ENCODE results near the gene SOX12.
A peak's percentile ranks its signal among the peaks of the same experiment; 100 is the strongest.
"Not testable (repeated sequence)": the region's sequence is repeated elsewhere in the genome, so short reads cannot be mapped to it uniquely, and the experiment has no call there.

SOX12 gene

DNA sequence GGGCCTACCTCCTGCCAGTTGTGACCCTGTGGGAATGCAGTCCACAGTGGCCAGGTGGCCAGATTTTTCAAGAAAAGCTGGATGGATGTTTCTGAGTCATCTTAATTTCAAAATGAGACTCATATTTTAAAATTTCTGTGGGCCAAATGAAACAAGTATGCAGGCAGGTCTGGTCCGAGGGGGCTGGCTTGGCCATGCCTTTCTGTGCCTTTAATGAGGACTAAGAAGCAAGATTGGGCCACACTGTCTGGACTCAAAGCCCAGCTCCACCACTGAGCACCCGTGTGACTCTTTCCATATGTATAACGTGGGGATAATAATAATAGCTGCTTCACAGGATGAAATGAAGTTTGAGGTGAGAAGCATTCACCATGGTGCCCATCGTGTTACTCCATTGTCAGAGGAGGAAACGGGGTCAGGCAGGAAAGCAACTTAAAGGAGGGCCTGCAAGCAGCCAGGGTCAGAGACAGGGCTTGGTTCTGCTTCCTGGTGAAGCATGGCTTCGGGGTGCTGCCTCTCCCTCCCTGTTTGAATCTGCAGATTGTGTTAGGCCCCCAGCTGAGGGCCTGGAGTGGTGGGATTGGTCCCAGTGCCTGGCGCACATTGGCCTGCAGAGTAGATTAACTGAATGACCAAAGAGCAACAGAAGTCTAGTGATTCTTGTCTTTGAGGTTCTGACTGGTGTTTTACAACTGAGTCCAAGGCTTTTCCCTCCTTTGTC is 3.8 kb downstream of the SOX12 start:
- DNase-seq (ENCODE audit: low read depth, low spot score): no peak

DNA sequence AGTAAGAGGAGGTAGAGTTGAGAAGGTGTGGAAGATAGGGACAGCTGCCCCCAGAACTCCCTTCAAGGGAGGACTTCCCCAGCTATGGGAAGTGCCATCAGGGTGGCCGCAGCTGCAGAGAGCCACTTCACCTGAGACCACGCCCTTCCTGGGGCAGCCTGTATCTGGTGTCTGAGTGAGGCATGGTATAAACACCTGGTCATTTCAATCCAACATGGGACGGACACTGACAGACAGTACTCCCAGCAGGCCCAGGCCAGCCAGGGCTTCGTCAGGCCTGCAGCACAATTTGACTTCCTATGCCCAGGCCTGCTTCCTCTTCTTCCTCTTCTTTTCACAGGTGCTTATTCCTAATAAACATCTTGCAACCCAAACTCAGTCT is 4.5 kb downstream of the SOX12 start:
- DNase-seq (ENCODE audit: low read depth, low spot score): no peak

DNA sequence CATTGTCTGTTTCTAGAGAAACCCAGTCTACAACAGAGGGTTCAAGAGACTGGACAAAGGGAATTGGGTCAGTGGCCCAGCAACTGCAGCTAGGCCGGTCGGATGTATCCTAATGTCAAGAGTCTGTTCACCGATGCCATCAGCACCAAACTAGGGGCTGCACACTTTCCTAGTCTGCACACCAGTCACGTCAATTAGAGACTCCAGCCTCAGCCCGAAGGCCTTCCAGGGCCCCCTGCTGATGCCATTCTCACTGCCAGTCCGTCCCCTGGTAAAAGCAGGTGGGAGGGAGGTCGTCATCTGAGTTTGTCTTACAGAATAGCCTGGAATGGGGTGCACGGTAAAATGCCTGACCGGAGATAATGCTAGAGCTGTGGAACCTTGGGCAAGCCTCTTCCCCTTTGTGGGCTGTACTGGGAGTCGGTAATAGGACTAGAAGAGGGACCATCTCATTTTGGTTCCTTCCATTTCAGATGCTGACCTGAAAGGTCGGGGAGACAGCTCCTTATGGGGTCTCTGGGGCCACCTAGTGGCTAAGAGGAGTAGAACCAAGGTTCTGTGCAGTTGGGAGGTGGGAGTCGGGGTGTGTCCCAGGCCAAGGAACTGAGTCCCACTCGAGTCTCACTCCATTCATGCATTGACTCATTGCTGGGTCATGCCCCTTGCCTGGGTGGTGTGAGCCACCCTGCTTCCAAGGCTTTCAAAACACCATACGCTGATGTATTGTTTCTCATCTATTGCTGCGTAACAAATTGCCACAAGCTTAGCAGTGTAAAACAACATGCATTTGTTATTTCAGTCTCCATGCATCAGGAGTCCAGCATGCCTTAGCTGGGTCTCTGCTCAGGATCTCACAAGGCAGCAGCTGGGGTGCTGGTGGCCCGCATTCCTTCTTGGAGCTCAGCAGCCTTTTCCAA is 5.1 kb downstream of the SOX12 start:
- DNase-seq (ENCODE audit: low read depth, low spot score): peak; percentile 77

DNA sequence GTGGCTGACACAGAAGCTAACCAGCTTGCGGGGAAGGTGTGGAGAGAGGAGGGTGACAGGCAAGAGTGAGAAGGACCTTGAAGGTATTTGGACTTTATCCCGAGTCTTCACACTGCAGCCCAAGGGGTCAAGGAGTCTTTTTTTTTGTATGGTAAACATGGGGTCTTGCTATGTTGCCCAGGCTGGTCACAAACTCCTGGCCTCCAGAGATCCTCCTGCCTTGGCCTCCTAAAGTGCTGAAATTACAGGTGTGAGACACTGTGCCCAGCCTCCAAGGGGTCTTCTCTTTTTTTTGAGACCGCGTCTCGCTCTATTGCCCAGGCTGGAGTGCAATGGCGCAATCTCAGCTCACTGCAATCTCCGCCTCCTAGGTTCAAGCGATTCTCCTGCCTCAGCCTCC is 9.2 kb downstream of the SOX12 start:
- DNase-seq (ENCODE audit: low read depth, low spot score): no peak

DNA sequence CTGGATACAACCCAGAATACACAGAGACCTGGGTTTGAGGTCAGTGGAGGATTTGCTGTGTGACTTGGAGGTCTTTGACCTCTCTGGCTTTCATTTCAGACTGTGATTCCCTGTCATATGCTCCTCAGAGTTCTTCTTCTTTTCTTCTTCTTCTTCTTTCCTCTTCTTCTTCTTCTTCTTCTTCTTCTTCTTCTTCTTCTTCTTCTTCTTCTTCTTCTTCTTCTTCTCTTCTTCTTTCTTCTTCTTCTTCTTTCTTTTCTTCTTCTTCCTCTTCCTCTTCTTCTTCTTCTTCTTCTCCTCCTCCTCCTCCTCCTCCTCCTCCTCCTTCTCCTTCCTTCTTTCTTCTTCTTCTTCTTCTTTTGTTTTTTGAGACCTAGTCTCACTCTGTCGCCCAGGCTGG is 10.7 kb downstream of the SOX12 start:
- not testable (repeated sequence) for DNase-seq (ENCODE audit: low read depth, low spot score)

DNA sequence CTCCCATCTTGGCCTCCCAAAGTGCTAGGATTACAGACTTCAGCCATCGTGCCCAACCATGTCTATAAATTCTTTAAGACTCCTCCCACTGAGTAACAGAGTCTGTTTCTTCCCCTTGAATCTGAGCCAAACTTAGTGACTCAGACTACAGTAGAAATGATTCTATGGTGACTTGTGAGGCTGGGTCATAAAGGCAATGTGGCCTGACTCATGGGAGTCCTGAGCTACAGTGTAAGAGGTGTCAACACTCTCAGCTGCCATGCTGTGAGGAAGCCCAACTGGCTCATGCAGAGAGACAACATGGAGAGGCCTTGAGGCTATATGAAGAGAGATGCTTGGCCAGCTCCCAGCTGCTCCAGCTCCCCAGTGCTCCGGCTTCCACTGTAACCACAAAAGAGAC is 16.3 kb downstream of the SOX12 start:
- DNase-seq (ENCODE audit: low read depth, low spot score): peak; percentile 62

DNA sequence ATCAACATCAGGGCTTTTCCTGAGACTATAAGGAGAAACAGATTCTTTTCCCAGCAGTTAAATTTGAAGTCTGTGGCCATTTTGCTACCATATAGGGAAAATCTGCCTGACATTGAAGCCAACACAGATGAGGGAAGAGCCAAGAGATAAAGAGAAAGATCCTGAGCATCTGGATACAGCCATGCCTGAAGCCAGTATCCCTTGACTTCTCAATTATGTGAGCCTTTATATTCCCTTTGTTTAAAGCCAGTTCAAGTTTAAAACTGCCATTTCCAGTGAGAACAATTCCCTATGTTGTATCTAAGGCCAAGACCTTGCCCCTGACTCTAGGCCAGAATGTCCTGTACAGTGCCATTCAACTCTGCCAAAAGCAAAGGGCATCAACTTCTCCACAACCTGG is 17.8 kb downstream of the SOX12 start:
- no peak for DNase-seq (ENCODE audit: low read depth, low spot score)

DNA sequence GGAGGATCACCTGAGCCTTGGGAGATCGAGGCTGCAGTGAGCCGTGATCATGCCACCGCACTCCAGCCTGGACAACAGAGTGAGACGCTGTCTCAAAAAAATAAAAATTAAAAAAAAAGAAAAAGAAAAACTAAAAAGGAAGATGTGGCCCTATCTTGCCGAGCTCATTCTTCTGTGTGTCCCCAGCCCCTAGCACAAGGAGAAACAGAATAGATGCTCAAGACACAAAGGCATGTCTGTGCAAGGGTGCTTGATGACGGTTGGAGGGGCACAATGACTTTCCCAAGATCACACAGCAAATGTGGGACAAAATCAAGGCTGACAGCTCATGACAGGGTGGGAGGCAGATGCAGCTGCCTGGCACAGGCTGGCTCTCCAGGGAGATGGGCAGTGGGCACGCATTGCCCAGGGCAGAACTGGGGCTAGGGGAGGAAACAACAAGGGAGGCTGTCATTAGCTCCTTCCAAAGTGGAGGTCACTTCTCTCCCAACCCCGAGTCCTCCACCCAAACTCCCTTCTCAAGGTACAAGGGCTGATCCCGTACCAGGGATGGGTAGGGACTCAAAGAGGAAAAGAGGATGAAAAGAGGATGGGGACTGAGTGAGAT is 20.8 kb downstream of the SOX12 start:
- DNase-seq (ENCODE audit: low read depth, low spot score): no peak

DNA sequence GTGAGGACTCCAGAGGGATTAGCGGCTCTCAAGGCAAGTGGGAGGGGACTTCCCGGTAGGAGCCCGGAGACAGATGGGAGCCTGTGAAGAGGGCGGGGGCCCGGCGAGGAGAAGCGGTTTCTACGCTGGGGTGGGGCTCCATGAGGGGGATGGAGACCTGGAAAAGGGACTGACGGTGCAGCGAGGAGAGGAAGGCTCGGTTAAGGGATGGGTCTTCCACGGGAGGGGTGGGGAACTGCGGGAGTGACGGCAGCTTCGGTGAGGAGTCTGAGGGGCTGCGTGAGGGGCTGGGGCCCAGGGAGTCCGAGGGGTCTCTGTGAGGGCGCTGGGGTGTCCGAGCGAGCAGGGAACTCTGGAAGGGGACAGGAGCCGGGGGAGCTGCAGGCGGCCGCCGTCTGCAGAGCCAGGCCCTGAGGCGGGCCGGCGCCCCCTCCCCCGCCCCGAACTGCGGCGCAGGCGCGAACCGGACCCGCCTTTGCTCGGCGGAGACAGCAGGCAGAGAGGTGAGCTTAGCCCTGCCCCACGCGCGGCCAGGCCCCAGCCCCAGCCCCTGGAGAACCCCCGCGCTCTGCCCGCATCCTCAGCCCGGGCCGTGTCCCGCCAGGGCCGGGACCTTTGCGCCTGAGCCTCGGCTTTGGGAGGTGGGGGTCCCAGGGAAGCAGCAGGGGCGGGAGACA is 21.4 kb downstream of the SOX12 start, which contains the start of gene NRSN2:
NRSN2 (plus strand) TSS at position 472 of the 677 bp plus-strand sequence. CDS start 2,533 bp downstream, outside the sequence.
- peak; percentile 85 for DNase-seq (ENCODE audit: low read depth, low spot score)

DNA sequence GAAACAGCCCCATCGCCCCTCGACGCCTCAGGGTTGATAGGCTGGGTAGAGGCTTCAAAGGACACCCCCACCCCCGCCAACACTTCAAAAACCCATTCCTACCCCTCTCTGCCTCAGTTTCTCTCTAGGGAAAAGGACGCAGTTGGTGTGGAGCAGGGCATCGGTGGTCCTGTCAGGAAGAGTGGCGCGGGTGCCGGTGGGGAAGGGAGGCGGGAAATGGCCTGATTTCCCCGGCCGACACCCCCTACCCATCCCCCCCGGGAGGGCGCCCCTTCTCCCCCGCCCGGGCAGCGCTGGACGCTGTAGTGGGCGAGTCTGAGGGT is 21.9 kb downstream of the SOX12 start:
- no peak for DNase-seq (ENCODE audit: low read depth, low spot score)

DNA sequence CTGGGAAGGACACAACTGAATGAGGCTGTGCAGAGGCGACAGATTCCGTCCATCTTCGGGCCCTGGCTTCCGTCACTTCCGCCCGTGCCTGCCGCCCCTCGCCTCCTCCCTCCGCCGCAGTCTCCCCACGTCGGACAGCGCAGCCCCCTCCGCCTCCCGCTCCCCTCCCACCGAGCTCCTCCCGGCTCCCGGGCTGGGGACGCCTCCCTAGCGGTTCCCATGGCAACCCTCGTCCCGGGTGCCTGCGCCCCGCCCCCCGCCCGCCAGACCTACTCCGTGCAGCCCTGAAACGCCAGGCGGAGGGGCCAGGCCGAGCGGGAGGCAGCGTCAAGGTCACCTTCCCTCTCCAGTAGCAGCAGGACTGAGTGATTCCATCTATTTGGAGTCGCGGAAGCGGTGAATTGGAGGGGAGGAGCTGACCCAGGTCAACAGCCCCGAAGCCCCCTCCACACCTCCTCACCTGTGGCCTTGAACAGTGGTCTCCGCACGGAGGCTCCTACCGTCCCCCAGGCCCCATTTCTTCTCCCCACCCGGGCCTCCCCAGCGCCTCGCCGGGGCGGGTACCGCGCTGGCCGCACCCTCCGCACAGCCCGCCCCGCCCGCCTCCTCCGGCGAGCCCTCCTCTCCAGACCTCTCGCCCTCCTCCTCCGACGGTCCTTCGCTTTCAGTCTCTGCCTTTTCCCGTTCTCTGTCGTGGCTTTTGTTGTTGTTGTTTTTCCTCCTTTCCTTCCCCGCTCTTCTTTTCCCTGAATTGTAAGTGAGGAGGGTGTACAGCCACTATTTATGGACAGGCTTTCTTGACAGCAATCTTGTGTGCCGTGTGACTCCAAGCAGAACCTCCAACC is 22.5 kb downstream of the SOX12 start:
- peak; percentile 98 for DNase-seq (ENCODE audit: low read depth, low spot score)

DNA sequence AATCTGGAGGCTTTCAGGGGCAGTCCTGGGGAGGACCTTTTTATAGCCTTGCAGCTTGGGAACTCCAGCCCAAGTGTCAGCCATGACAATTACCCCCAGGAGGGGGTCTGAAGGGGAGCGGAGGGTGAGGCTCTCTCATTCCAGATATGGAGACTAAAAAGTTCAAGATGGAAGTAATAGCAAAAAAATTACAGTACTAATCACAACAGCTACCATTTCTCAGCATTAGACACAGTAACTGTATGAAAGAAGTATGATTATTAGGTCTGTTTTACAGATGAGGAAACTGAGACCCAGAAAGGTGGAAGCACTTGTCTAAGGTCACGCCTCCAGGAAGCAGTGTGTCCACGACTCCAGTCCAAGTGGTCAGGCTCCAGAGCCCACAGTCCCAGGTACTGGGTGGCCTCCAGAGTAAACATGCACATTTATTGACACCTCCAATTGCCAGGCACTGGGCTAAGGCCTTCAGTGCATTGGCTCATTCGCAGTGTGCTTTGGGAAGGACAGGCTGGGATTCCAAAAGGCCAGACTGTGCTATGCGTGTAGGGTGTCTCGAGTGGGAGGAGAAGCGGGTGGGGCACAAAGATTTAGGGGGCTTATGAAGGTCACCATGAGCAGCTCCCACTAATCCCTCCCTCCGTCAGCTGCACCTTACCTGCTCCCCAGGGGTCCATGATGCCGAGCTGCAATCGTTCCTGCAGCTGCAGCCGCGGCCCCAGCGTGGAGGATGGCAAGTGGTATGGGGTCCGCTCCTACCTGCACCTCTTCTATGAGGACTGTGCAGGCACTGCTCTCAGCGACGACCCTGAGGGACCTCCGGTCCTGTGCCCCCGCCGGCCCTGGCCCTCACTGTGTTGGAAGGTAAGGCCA is 23.9 kb downstream of the SOX12 start:
- no peak for DNase-seq (ENCODE audit: low read depth, low spot score)

DNA sequence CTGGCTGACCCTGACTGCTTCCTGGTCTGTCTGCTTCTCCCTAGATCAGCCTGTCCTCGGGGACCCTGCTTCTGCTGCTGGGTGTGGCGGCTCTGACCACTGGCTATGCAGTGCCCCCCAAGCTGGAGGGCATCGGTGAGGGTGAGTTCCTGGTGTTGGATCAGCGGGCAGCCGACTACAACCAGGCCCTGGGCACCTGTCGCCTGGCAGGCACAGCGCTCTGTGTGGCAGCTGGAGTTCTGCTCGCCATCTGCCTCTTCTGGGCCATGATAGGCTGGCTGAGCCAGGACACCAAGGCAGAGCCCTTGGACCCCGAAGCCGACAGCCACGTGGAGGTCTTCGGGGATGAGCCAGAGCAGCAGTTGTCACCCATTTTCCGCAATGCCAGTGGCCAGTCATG is 27.8 kb downstream of the SOX12 start:
- DNase-seq (ENCODE audit: low read depth, low spot score): no peak

DNA sequence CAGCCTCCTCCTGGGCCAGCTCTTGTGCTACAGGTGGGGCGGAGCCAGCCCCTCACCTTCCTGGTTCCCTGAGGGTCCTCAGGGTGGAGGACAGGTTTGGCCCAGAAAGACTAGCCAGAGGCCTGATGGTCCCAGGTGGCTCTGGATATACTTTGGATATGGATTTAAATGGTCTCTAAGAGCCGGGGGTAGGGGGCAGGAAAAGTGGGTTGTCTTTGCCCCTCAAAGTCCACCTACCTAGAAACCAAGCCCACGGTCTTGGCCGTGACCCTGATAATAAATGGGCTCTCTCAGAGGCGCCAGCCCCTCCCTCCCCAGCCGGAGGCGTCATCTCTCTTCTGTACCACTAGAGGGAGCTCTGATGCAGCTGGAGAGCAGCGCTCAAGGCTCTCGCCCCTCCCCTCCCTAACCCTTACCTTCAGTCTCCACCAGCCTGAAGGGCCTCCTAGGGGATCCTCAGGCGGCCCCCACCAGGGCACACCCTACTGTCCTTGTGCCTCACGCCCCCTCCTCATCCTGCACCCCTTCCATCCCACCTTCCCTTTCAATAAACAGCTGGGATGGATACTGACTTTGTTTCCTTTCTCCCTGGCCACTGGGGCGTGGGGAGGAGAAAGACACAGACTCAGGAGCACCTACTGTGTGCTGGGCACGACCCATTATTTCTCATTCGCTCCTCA is 29.1 kb downstream of the SOX12 start:
- peak; percentile 88 for DNase-seq (ENCODE audit: low read depth, low spot score)

DNA sequence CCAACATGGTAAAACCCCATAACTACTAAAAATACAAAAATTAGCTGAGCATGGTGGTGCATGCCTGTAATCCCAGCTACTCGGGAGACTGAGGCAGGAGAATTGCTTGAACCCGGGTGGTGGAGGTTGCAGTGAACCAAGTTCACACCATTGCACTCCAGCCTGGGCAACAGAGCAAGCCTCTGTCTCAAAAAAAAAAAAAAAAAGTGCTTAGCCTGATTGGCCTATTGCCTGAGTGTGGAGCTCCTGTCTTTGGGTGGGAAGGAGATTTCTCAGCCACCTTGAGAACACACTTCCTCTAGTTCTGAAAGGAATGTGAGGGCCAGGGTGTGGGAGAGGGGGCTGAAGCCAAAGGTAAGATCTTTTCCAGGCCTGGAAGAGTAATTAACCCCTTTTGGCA is 30.8 kb downstream of the SOX12 start:
- DNase-seq (ENCODE audit: low read depth, low spot score): not testable (repeated sequence)

DNA sequence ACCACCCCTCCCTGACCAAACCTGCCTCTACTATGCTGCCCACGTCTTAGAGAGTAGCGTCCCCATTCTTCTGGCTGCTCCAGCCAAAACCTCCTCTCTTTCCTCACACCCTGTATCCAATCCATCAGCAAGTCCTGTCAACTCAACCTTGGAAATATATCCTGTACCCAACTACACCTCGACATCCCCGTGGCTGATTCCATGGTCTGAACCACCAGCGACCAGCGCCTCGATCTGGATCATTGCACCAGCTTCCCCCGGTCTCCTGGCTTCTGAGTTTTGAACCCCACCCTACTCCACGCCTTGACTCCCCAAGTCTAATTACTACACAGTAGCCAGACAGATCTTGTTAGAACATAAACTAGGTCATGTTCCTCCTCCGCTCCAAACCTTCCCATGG is 31.4 kb downstream of the SOX12 start:
- no peak for DNase-seq (ENCODE audit: low read depth, low spot score)

DNA sequence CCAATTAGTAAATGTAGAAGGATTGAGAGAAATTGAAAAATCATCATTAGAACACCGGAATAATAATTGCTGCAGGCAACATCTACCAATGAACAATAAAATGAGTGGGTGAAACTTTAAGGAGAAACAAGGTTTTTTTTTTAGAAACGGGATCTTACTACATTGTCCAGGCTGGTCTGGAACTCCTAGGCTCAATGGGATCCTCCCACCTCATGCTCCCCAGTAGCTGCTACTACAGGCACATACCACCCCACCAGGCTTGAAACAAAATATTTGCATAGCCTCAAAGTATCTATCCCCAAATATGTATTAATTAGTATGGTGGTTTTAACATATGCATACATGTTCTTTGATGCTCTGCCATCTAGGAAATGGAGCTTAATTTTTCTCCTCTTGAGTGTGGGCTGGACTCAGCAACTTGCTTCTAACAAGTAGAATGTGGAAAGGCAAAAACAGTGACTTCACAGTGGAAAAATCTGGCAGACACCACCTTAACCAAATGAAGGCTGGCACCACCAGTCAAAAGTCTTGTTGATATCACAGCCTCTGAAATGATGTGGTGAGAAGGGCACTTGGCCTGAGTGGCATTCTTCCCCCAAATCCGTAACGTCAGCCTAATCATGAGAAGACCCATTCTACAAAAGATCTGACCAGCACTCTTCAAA is 33.7 kb downstream of the SOX12 start:
- peak; percentile 67 for DNase-seq (ENCODE audit: low read depth, low spot score)

DNA sequence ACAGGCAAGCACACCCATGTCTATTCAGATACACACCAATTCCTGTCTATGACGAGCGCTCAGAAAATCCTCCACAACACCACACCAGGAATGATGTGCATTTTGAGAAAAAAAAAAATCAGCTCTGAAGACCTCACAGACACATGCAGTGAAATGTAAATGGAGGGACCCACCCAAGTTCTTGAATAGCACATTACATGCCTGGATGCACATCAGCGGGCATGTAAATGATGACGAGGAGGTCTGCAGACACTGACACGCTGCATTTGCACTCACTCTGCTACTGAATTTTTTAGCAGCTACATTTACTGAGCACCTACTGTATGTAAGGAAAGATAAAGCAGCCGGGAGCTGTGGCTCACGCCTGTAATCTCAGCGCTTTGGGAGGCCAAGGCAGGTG is 36.2 kb downstream of the SOX12 start:
- DNase-seq (ENCODE audit: low read depth, low spot score): no peak

Measured in astrocyte of the hippocampus (primary cell).